IMR-90 (cell line): ENCODE measurements around the gene PCSK5. TPM values are rescaled to one million over a fixed set of nuclear protein-coding genes. Genes with fewer than 3 reads are reported as not detected.

Source experiments
- ATAC-seq: fragments of 200-7000 bp; cut with Tn5 transposase; 2 replicates; pipeline ENCODE4 v1.9.1; 2020; ENCODE audit warnings: low read depth, mild to moderate bottlenecking, moderate library complexity
- BruUV-seq: library from RNA; stranded (reverse); fragments of 400-500 nt; replicated peaks from 2 replicates; lab custom pipeline; 2021; lab: Mats Ljungman, UMichigan
- CTCF ChIA-PET: fragments of 300-600 bp; formaldehyde crosslinking; extraction: SDS; loops from one replicate; lab custom pipeline; 2021; ENCODE audit warnings: antibody characterized with exemption; lab: Yijun Ruan, JAX
- POLR2A ChIA-PET: fragments of 300-600 bp; sonication (Branson Sonifier 250); formaldehyde crosslinking; loops from one replicate; lab custom pipeline; 2022; ENCODE audit warnings: antibody characterized with exemption; ENCODE audit not compliant: unreplicated experiment; lab: Charles Lee
- DNase-seq: peaks from one replicate; pipeline ENCODE4 v3.0.0; 2013
- H2AFZ ChIP-seq: replicated peaks from 2 replicates; pipeline ENCODE3; 2013; ENCODE audit warnings: low read length, mild to moderate bottlenecking; ENCODE audit not compliant: poor library complexity
- H2AK5ac ChIP-seq: 2 replicates; pipeline ENCODE4 v1.6.1; 2013; ENCODE audit warnings: low read depth, low read length, inconsistent platforms
- H2AK9ac ChIP-seq: replicated peaks from 2 replicates; pipeline ENCODE3; 2013; ENCODE audit warnings: mild to moderate bottlenecking, low read depth, low read length, moderate library complexity; ENCODE audit not compliant: poor library complexity
- H2BK120ac ChIP-seq: 2 replicates; pipeline ENCODE4 v1.6.1; 2013; ENCODE audit warnings: low read depth, low read length, inconsistent platforms
- H2BK15ac ChIP-seq: 3 replicates; pipeline ENCODE4 v1.6.1; 2013; ENCODE audit warnings: low read depth, low read length, inconsistent platforms
- H2BK20ac ChIP-seq: 2 replicates; pipeline ENCODE4 v1.6.1; 2013; ENCODE audit warnings: low read depth, mild to moderate bottlenecking, inconsistent platforms, low read length, moderate library complexity
- H2BK5ac ChIP-seq: 2 replicates; pipeline ENCODE4 v1.6.1; 2013; ENCODE audit warnings: mild to moderate bottlenecking, low read depth, low read length, inconsistent platforms; ENCODE audit not compliant: poor library complexity, severe bottlenecking
- H3K14ac ChIP-seq: replicated peaks from 2 replicates; pipeline ENCODE4 v1.6.1; 2013; ENCODE audit warnings: low read depth, low read length, inconsistent platforms
- H3K18ac ChIP-seq: 2 replicates; pipeline ENCODE4 v1.6.1; 2013; ENCODE audit warnings: low read depth, low read length, control low read depth
- H3K23ac ChIP-seq: 2 replicates; pipeline ENCODE4 v1.6.1; 2013; ENCODE audit warnings: low read depth, low read length, inconsistent platforms
- H3K27ac ChIP-seq: 2 replicates; pipeline ENCODE4 v1.5.1; 2013; ENCODE audit warnings: mild to moderate bottlenecking, control low read depth, low read length; ENCODE audit not compliant: insufficient read depth
- H3K27me3 ChIP-seq: 2 replicates; pipeline ENCODE4 v1.6.1; 2013; ENCODE audit warnings: low read length; ENCODE audit not compliant: control insufficient read depth, insufficient read depth
- H3K36me3 ChIP-seq: 2 replicates; pipeline ENCODE4 v1.6.1; 2013; ENCODE audit warnings: low read length, mixed read lengths; ENCODE audit not compliant: control insufficient read depth, insufficient read depth
- H3K4ac ChIP-seq: 2 replicates; pipeline ENCODE4 v1.6.1; 2013; ENCODE audit warnings: low read depth, low read length, inconsistent platforms
- H3K4me1 ChIP-seq: 2 replicates; pipeline ENCODE4 v1.6.1; 2013; ENCODE audit warnings: low read length, mixed read lengths; ENCODE audit not compliant: control insufficient read depth, insufficient read depth
- H3K4me2 ChIP-seq: 2 replicates; pipeline ENCODE4 v1.6.1; 2013; ENCODE audit warnings: low read depth, mild to moderate bottlenecking, control low read depth, low read length, moderate library complexity
- H3K4me3 ChIP-seq: 2 replicates; pipeline ENCODE4 v1.5.1; 2013; ENCODE audit warnings: low read depth, mild to moderate bottlenecking, control low read depth, low read length, moderate library complexity; ENCODE audit not compliant: insufficient read depth
- H3K56ac ChIP-seq: 2 replicates; pipeline ENCODE4 v1.6.1; 2013; ENCODE audit warnings: low read length, inconsistent platforms; ENCODE audit not compliant: insufficient read depth; ENCODE audit errors: extremely low read depth
- H3K79me1 ChIP-seq, 2 experiments: 2 replicates each; pipeline ENCODE4 v1.6.1; 2013; ENCODE audit warnings: low read length in 2 of 2, inconsistent platforms in 1 of 2, low read depth in 1 of 2
- H3K9ac ChIP-seq: 2 replicates; pipeline ENCODE4 v1.6.1; 2013; ENCODE audit warnings: low read depth, low read length, control low read depth
- H3K9me1 ChIP-seq: 2 replicates; pipeline ENCODE4 v1.6.1; 2013; ENCODE audit warnings: low read length, inconsistent platforms; ENCODE audit not compliant: insufficient read depth
- H3K9me3 ChIP-seq: 2 replicates; pipeline ENCODE4 v1.6.1; 2013; ENCODE audit warnings: low read length; ENCODE audit not compliant: control insufficient read depth, insufficient read depth
- H4K20me1 ChIP-seq: 2 replicates; pipeline ENCODE4 v1.6.1; 2013; ENCODE audit warnings: low read length, inconsistent platforms; ENCODE audit not compliant: insufficient read depth
- H4K5ac ChIP-seq: 2 replicates; pipeline ENCODE4 v1.6.1; 2013; ENCODE audit warnings: mild to moderate bottlenecking, low read depth, low read length, control low read depth
- H4K8ac ChIP-seq, 2 experiments: 2 replicates each; pipeline ENCODE4 v1.6.1; 2013; ENCODE audit warnings: low read depth in 2 of 2, low read length in 2 of 2, control low read depth in 1 of 2, inconsistent platforms in 1 of 2
- H4K91ac ChIP-seq: 2 replicates; pipeline ENCODE4 v1.6.1; 2013; ENCODE audit warnings: low read depth, low read length, inconsistent platforms; ENCODE audit not compliant: insufficient read depth
- BHLHE40 ChIP-seq: fragments of 150-350 bp; IDR thresholded peaks from 2 replicates; pipeline ENCODE4 v1.6.1; 2016; ENCODE audit warnings: mild to moderate bottlenecking, low read depth, low read length
- CEBPB ChIP-seq: IDR thresholded peaks from 2 replicates; pipeline ENCODE4 v1.6.1; 2012; ENCODE audit warnings: low read depth, low read length, improper control_type of control experiment
- CHD1 ChIP-seq: IDR thresholded peaks from 2 replicates; pipeline ENCODE4 v1.6.1; 2012; ENCODE audit warnings: low read depth, low read length, improper control_type of control experiment
- ELK1 ChIP-seq: fragments of 150-350 bp; IDR thresholded peaks from 2 replicates; pipeline ENCODE4 v1.6.1; 2016; ENCODE audit warnings: low read depth, mild to moderate bottlenecking, low read length, moderate library complexity, borderline replicate concordance
- FOS ChIP-seq: fragments of 150-350 bp; IDR thresholded peaks from 2 replicates; pipeline ENCODE4 v1.6.1; 2016; ENCODE audit warnings: low read depth, low read length
- MAFK ChIP-seq: IDR thresholded peaks from 2 replicates; pipeline ENCODE4 v1.6.1; 2012; ENCODE audit warnings: low read depth, low read length, improper control_type of control experiment
- MAZ ChIP-seq: IDR thresholded peaks from 2 replicates; pipeline ENCODE4 v1.6.1; 2012; ENCODE audit warnings: low read depth, mild to moderate bottlenecking, low read length, improper control_type of control experiment, moderate library complexity, borderline replicate concordance
- MXI1 ChIP-seq: IDR thresholded peaks from 2 replicates; pipeline ENCODE4 v1.6.1; 2012; ENCODE audit warnings: low read depth, mild to moderate bottlenecking, low read length, moderate library complexity, borderline replicate concordance
- NFE2L2 ChIP-seq: fragments of 150-350 bp; IDR thresholded peaks from 2 replicates; pipeline ENCODE4 v1.6.1; 2016; ENCODE audit warnings: low read depth, mild to moderate bottlenecking, low read length
- POLR2A ChIP-seq: IDR thresholded peaks from 2 replicates; pipeline ENCODE4 v1.6.1; 2012; ENCODE audit warnings: mild to moderate bottlenecking, low read depth, low read length
- RAD21 ChIP-seq: IDR thresholded peaks from 2 replicates; pipeline ENCODE4 v1.6.1; 2012; ENCODE audit warnings: low read length, improper control_type of control experiment
- RCOR1 ChIP-seq: IDR thresholded peaks from 2 replicates; pipeline ENCODE4 v1.6.1; 2012; ENCODE audit warnings: mild to moderate bottlenecking, low read length, improper control_type of control experiment; ENCODE audit not compliant: insufficient replicate concordance
- RFX5 ChIP-seq: IDR thresholded peaks from 2 replicates; pipeline ENCODE4 v1.8.0; 2012; ENCODE audit warnings: low read depth, mild to moderate bottlenecking, low read length, moderate library complexity
- SMC3 ChIP-seq: fragments of 150-350 bp; IDR thresholded peaks from 2 replicates; pipeline ENCODE4 v1.6.1; 2016; ENCODE audit warnings: low read depth, mild to moderate bottlenecking, antibody characterized with exemption, low read length, moderate library complexity
- WGBS, 2 experiments: methylation state at CpG; one replicate each; pipeline versions ENCODE4 v1.1.5 to v1.1.7; 2013; ENCODE audit warnings: missing lambda C conversion rate in 2 of 2; ENCODE audit not compliant: insufficient read length in 1 of 2; ENCODE audit errors: extremely low coverage in 2 of 2; 5-methylcytosine and 5-hydroxymethylcytosine counted together
- dilution Hi-C: fragments of 300-500 bp; cut with HindIII; formaldehyde crosslinking; loops from one replicate; pipeline ENCODE4 v1.14.3; 2018; ENCODE audit warnings: low sequenced_read_pairs; ENCODE audit not compliant: unreplicated experiment
- in situ Hi-C: fragments of 300-500 bp; cut with MboI; formaldehyde crosslinking; loops from 3 replicates; pipeline ENCODE4 v1.14.3; 2019; ENCODE audit warnings: low sequenced_read_pairs, inconsistent platforms, mixed read lengths
- intact Hi-C: fragments of 100-400 bp; cut with micrococcal nuclease; formaldehyde crosslinking; loops from 2 replicates; pipeline ENCODE4 v1.10.0; 2022
- polyA plus RNA-seq, 3 experiments: library from polyadenylated mRNA; depleted of rRNA; stranded (reverse); fragments of >200 nt; gene quantifications; 2 replicates each; pipeline ENCODE4 v1.2.3, GENCODE V29; 2012; ENCODE audit warnings: low replicate concordance in 1 of 3
- total RNA-seq: library from RNA; depleted of rRNA; stranded (reverse); fragments of >200 nt; gene quantifications from 2 replicates; pipeline ENCODE4 v1.2.3, GENCODE V29; 2012
- TF ChIP-seq, protein P1 (sequence below): conservative IDR thresholded peaks from 2 replicates; pipeline ENCODE4 v1.5.1; 2012; ENCODE audit warnings: mild to moderate bottlenecking, low read depth, low read length, improper control_type of control experiment
- TF ChIP-seq, protein P2 (sequence below): fragments of 150-350 bp; IDR thresholded peaks from 2 replicates; pipeline ENCODE4 v1.6.1; 2017; ENCODE audit warnings: mild to moderate bottlenecking, antibody characterized with exemption, low read length, low read depth

The PCSK5 gene
- total and polyA plus RNA-seq, 2 of the 4 experiments (the other 2 are of a cell fraction), result 1.5 to 3.0 TPM

GRCh38 chr9:76049341-76049740 lies 158.9 kb downstream of the PCSK5 start:
- no peak overlapping the region for H3K56ac ChIP-seq
- no CpG with 5 or more reads among the region's 2 CpGs for WGBS, 2 experiments

More at GRCh38 chr9:76049341-76049740, 158.9 kb downstream of the PCSK5 start:
- in situ Hi-C loops, result no loop called here
- H3K4me3 ChIP-seq, result no peak overlapping the region
- intact Hi-C loops, result loop anchor here (10.0 kb wide), 1 partner anchor 155 kb away; the partner anchor contains the start of gene PCSK5
- ChIA-PET CTCF (no interaction called here), POLR2A (no interaction called here)
- H2BK5ac ChIP-seq, result no peak overlapping the region
- H2BK20ac ChIP-seq, result no peak overlapping the region
- no peak overlapping the region for H3K27ac ChIP-seq
- no peaks in the 10 kb centered on the region for H3K79me1 ChIP-seq
- no peak overlapping the region for H4K91ac ChIP-seq
- H3K23ac ChIP-seq, result no peak overlapping the region
- H2AK5ac ChIP-seq, result no peak overlapping the region
- H3K9me3 ChIP-seq, result no peaks in the 10 kb centered on the region
- no peaks in the 10 kb centered on the region for H4K20me1 ChIP-seq
- H4K8ac ChIP-seq, result no peak overlapping the region
- H3K4me1 ChIP-seq, result no peaks in the 10 kb centered on the region
- DNase-seq, result no peak
- no peak for ATAC-seq
- BruUV-seq, result no TSS peak
- H3K18ac ChIP-seq, result no peak overlapping the region
- H3K27me3 ChIP-seq, result no peaks in the 10 kb centered on the region
- no peak overlapping the region for H2AK9ac ChIP-seq
- no peak overlapping the region for H2AFZ ChIP-seq
- no peak overlapping the region for H3K9ac ChIP-seq
- no peak overlapping the region for H3K4ac ChIP-seq
- H3K14ac ChIP-seq, result no peak overlapping the region
- no peaks in the 10 kb centered on the region for H3K36me3 ChIP-seq
- H2BK120ac ChIP-seq, result no peak overlapping the region
- H2BK15ac ChIP-seq, result no peak overlapping the region
- TF ChIP-seq RFX5 (no peak), RCOR1 (no peak), NFE2L2 (no peak), CEBPB (no peak), POLR2A (no peak), MAZ (no peak), MAFK (no peak), RAD21 (no peak), MXI1 (no peak), FOS (no peak), ELK1 (no peak), SMC3 (no peak), CHD1 (no peak), BHLHE40 (no peak)
- TF ChIP-seq, protein P1, sequence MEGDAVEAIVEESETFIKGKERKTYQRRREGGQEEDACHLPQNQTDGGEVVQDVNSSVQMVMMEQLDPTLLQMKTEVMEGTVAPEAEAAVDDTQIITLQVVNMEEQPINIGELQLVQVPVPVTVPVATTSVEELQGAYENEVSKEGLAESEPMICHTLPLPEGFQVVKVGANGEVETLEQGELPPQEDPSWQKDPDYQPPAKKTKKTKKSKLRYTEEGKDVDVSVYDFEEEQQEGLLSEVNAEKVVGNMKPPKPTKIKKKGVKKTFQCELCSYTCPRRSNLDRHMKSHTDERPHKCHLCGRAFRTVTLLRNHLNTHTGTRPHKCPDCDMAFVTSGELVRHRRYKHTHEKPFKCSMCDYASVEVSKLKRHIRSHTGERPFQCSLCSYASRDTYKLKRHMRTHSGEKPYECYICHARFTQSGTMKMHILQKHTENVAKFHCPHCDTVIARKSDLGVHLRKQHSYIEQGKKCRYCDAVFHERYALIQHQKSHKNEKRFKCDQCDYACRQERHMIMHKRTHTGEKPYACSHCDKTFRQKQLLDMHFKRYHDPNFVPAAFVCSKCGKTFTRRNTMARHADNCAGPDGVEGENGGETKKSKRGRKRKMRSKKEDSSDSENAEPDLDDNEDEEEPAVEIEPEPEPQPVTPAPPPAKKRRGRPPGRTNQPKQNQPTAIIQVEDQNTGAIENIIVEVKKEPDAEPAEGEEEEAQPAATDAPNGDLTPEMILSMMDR, result no peak
- TF ChIP-seq, protein P2, sequence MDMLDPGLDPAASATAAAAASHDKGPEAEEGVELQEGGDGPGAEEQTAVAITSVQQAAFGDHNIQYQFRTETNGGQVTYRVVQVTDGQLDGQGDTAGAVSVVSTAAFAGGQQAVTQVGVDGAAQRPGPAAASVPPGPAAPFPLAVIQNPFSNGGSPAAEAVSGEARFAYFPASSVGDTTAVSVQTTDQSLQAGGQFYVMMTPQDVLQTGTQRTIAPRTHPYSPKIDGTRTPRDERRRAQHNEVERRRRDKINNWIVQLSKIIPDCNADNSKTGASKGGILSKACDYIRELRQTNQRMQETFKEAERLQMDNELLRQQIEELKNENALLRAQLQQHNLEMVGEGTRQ, result no peak
- H4K5ac ChIP-seq, result no peak overlapping the region
- H3K4me2 ChIP-seq, result no peak overlapping the region
- H3K9me1 ChIP-seq, result no peaks in the 10 kb centered on the region
- dilution Hi-C loops, result no loop called here
